MM.1S (cell line): ENCODE results near the gene ZNF804A.

Experiments used
- DNase-seq: peaks from one replicate; pipeline ENCODE4 v3.0.0-alpha.2; 2015
- H2AFZ ChIP-seq: fragments of 300-600 bp; sonication (generic); 2 replicates; pipeline ENCODE4 v1.6.0; 2016; ENCODE audit warnings: antibody characterized with exemption, low read length
- H3F3A ChIP-seq: fragments of 300-600 bp; sonication (generic); 2 replicates; pipeline ENCODE4 v1.6.1; 2016; ENCODE audit warnings: mild to moderate bottlenecking, antibody characterized with exemption, low read length, moderate library complexity, mixed read lengths; ENCODE audit not compliant: insufficient read depth
- H3K27ac ChIP-seq: fragments of 300-600 bp; sonication (generic); 2 replicates; pipeline ENCODE4 v1.5.1; 2016; ENCODE audit warnings: mild to moderate bottlenecking, low read length
- H3K27me3 ChIP-seq: fragments of 300-600 bp; sonication (generic); replicated peaks from 2 replicates; pipeline ENCODE4 v1.6.0; 2016; ENCODE audit warnings: low read length; ENCODE audit not compliant: insufficient read depth
- H3K36me3 ChIP-seq: fragments of 300-600 bp; sonication (generic); replicated peaks from 2 replicates; pipeline ENCODE4 v1.6.1; 2016; ENCODE audit warnings: mild to moderate bottlenecking, low read length, mixed read lengths; ENCODE audit not compliant: insufficient read depth
- H3K4me1 ChIP-seq: fragments of 300-600 bp; sonication (generic); 2 replicates; pipeline ENCODE4 v1.6.1; 2016; ENCODE audit warnings: low read length, mixed read lengths
- H3K4me2 ChIP-seq: fragments of 300-600 bp; sonication (generic); 2 replicates; pipeline ENCODE4 v1.6.0; 2016; ENCODE audit warnings: low read depth, low read length
- H3K4me3 ChIP-seq: fragments of 300-600 bp; sonication (generic); 2 replicates; pipeline ENCODE4 v1.5.1; 2016; ENCODE audit warnings: low read length, mixed read lengths
- H3K79me2 ChIP-seq: fragments of 300-600 bp; sonication (generic); 2 replicates; pipeline ENCODE4 v1.6.1; 2016; ENCODE audit warnings: mixed run types, low read length, mixed read lengths
- H3K9ac ChIP-seq: fragments of 300-600 bp; sonication (generic); 2 replicates; pipeline ENCODE4 v1.6.1; 2016; ENCODE audit warnings: low read length, mixed read lengths
- H3K9me2 ChIP-seq: fragments of 300-600 bp; sonication (generic); replicated peaks from 2 replicates; pipeline ENCODE4 v1.6.1; 2016; ENCODE audit warnings: mild to moderate bottlenecking, low read length, mixed read lengths; ENCODE audit not compliant: insufficient read depth
- H3K9me3 ChIP-seq: fragments of 300-600 bp; sonication (generic); replicated peaks from 2 replicates; pipeline ENCODE4 v1.6.1; 2016; ENCODE audit warnings: mild to moderate bottlenecking, low read length, mixed read lengths; ENCODE audit not compliant: insufficient read depth
- H4K20me1 ChIP-seq: fragments of 300-600 bp; sonication (generic); 2 replicates; pipeline ENCODE4 v1.6.1; 2016; ENCODE audit warnings: mild to moderate bottlenecking, low read length, moderate library complexity, mixed read lengths; ENCODE audit not compliant: insufficient read depth
- EZH2 ChIP-seq: fragments of 300-600 bp; sonication (generic); optimal IDR thresholded peaks from 2 replicates; pipeline ENCODE3; 2017; ENCODE audit warnings: low read depth, mild to moderate bottlenecking, antibody characterized with exemption, low read length, mixed read lengths
- EZH2phosphoT487 ChIP-seq: fragments of 300-600 bp; sonication (generic); IDR thresholded peaks from 2 replicates; pipeline ENCODE4 v1.6.1; 2018; ENCODE audit warnings: antibody characterized with exemption, low read length
- TF ChIP-seq, protein P1 (sequence below): fragments of 300-600 bp; sonication (generic); IDR thresholded peaks from 2 replicates; pipeline ENCODE4 v1.5.1; 2016; ENCODE audit warnings: antibody characterized with exemption, low read length, mixed read lengths

Gene ZNF804A

DNA sequence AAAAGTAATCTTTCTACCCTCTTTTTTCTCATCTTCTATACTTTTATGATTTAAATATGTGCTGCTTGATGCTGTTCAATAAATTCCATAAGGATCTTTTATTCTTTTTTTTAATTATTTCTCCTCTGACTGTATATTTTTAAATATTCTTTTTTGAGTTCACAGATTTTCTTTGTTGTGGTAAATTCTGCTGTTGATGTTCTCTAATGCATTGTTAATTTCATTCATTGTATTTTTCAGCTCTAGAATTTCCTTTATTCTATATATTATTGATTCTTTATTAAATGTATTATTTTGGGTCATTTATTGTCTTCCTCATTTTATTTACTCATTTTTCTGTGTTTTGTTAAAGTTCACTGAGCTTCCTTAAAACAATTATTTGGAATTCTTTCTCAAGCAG, 260.9 kb downstream of the ZNF804A start:
- no peak for DNase-seq
- Histone ChIP-seq H3K9me2 (no peaks in the 10 kb centered on the region), H4K20me1 (no peaks in the 10 kb centered on the region), H3K4me3 (no peak overlapping the region), H3K27me3 (no peaks in the 10 kb centered on the region), H3K9me3 (no peaks in the 10 kb centered on the region), H3K36me3 (no peaks in the 10 kb centered on the region), H3K79me2 (no peaks in the 10 kb centered on the region), H3F3A (no peaks in the 10 kb centered on the region), H3K4me2 (no peak overlapping the region), H3K9ac (no peak overlapping the region), H3K27ac (no peak overlapping the region), H3K4me1 (no peaks in the 10 kb centered on the region), H2AFZ (no peak overlapping the region)
- TF ChIP-seq, protein P1, sequence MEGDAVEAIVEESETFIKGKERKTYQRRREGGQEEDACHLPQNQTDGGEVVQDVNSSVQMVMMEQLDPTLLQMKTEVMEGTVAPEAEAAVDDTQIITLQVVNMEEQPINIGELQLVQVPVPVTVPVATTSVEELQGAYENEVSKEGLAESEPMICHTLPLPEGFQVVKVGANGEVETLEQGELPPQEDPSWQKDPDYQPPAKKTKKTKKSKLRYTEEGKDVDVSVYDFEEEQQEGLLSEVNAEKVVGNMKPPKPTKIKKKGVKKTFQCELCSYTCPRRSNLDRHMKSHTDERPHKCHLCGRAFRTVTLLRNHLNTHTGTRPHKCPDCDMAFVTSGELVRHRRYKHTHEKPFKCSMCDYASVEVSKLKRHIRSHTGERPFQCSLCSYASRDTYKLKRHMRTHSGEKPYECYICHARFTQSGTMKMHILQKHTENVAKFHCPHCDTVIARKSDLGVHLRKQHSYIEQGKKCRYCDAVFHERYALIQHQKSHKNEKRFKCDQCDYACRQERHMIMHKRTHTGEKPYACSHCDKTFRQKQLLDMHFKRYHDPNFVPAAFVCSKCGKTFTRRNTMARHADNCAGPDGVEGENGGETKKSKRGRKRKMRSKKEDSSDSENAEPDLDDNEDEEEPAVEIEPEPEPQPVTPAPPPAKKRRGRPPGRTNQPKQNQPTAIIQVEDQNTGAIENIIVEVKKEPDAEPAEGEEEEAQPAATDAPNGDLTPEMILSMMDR: no peak
- TF ChIP-seq EZH2: no peak
- TF ChIP-seq EZH2phosphoT487: no peak

DNA sequence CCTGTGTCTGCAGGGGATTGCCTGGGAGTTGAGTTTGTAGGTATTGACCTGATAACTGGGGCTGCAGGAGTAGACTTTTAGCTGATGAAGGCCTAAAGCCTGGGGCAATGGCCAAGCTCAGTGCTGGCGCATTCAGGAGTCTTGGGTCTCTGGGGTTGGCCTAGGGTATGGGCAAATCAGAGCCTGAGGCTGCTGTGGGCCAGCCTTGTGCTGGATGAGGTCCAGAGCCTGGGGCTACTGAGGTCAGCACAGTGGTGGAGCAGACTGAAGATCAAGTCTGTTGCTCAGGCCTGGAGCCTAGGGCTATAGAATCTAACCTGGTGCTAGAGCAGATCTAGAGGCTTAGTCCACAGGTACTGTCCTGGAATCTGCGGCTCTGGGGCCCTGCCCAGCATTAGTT, 262.4 kb downstream of the ZNF804A start:
- Histone ChIP-seq H3K36me3 (no peaks in the 10 kb centered on the region), H3K9ac (no peak overlapping the region), H3K4me2 (no peak overlapping the region), H3K79me2 (no peaks in the 10 kb centered on the region), H3K27ac (no peak overlapping the region), H3F3A (no peaks in the 10 kb centered on the region), H4K20me1 (no peaks in the 10 kb centered on the region), H3K4me3 (no peak overlapping the region), H3K27me3 (no peaks in the 10 kb centered on the region), H2AFZ (no peak overlapping the region), H3K4me1 (no peaks in the 10 kb centered on the region), H3K9me2 (no peaks in the 10 kb centered on the region), H3K9me3 (no peaks in the 10 kb centered on the region)
- DNase-seq: no peak
- TF ChIP-seq EZH2: no peak
- TF ChIP-seq, protein P1: no peak
- no peak for TF ChIP-seq EZH2phosphoT487

DNA sequence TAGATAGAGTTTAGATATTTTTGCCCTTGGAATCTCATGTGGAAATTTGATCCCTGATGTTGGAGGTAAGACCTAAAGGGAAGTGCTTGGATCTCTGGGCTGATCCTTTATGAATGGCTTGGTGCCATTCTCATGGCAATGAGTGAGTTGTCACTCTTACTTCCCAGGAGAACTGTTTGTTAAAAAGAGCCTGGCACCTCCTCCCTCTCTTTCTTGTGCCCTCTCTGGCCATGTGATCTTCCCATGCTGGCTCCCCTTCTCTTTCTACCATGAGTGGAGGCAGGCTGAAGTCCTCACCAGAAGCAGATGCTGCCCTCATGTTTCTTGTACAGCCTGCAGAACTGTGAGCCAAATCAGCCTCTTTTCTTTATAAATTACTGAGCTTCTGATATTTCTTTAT, 276.9 kb downstream of the ZNF804A start:
- Histone ChIP-seq H3K4me3 (no peak overlapping the region), H2AFZ (no peak overlapping the region), H3K27me3 (no peaks in the 10 kb centered on the region), H3K27ac (no peak overlapping the region), H3K9me2 (no peaks in the 10 kb centered on the region), H3K9me3 (no peaks in the 10 kb centered on the region), H3K9ac (no peak overlapping the region), H3F3A (no peaks in the 10 kb centered on the region), H3K4me2 (no peak overlapping the region), H3K36me3 (no peaks in the 10 kb centered on the region), H3K4me1 (no peaks in the 10 kb centered on the region), H4K20me1 (no peaks in the 10 kb centered on the region), H3K79me2 (no peaks in the 10 kb centered on the region)
- no peak for DNase-seq
- TF ChIP-seq, protein P1: no peak
- no peak for TF ChIP-seq EZH2
- no peak for TF ChIP-seq EZH2phosphoT487
